A375 (cell line): ENCODE data around the gene CYTIP. TPM values are rescaled to one million over a fixed set of nuclear protein-coding genes. Genes with fewer than 3 reads are reported as not detected.

Experiments
- total RNA-seq: library from RNA; depleted of rRNA; stranded (reverse); fragments of >200 nt; shearing (Covaris generic); gene quantifications from 2 replicates; pipeline ENCODE4 v1.2.3, GENCODE V29; 2014; rRNA removed

The CYTIP gene
- not detected in 2 replicates for total RNA-seq

GRCh38 chr2:157443795-157444640 is at the start of gene CYTIP:
Gene CYTIP, minus strand, starts transcription at chr2:157444089. Its CDS starts 69 bp downstream, at chr2:157444020.

Other genes starting within 250 kb of the CYTIP start
- gene GALNT5, start 186.4 kb downstream of the CYTIP start, total RNA-seq, result 1.1 and 1.5 TPM in 2 replicates
- gene ERMN, start 118.3 kb downstream of the CYTIP start, total RNA-seq, result not detected in 2 replicates
- gene ACVR1C, start 184.8 kb upstream of the CYTIP start, total RNA-seq, result 0.05 TPM in 1 of 2 replicates, not detected in the other